ENCODE measurements around the gene ADAMTS14.

ADAMTS14 gene

GRCh38 chr10:70714245-70714644 is 41.9 kb downstream of the ADAMTS14 start:
- TF ChIP-seq, protein P1, sequence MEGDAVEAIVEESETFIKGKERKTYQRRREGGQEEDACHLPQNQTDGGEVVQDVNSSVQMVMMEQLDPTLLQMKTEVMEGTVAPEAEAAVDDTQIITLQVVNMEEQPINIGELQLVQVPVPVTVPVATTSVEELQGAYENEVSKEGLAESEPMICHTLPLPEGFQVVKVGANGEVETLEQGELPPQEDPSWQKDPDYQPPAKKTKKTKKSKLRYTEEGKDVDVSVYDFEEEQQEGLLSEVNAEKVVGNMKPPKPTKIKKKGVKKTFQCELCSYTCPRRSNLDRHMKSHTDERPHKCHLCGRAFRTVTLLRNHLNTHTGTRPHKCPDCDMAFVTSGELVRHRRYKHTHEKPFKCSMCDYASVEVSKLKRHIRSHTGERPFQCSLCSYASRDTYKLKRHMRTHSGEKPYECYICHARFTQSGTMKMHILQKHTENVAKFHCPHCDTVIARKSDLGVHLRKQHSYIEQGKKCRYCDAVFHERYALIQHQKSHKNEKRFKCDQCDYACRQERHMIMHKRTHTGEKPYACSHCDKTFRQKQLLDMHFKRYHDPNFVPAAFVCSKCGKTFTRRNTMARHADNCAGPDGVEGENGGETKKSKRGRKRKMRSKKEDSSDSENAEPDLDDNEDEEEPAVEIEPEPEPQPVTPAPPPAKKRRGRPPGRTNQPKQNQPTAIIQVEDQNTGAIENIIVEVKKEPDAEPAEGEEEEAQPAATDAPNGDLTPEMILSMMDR (IDR thresholded peaks at IDR 0.05; ENCODE audit: low read depth, low read length, missing control alignments), result no peak
- no peak overlapping the region for H3K4me3 ChIP-seq (ENCODE audit: low read depth, low read length)
- no peak for DNase-seq (ENCODE audit: low read depth)
- in situ Hi-C loops (cut with HindIII; ENCODE audit: low sequenced_read_pairs), result no loop called here

DNA sequence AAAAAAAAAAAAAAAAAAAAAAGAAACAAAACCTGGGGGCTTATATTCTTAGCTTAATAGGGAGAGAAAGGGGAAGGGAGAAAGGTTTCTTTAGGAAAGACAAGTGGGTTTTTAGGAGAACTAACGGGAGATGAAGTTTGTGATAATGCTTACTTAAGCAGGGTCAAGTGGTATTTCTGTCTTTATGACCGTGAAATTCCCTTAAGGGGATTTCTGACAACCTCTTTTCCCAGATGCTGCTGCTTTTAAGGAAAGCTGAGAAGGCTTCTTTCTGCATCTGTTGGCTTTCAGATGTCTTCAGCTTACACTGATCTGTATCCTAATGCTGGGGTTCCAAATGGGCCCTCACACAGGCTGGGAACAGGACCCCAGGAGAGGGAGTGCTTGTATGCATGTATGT is 42.6 kb downstream of the ADAMTS14 start:
- TF ChIP-seq, protein P1 (IDR thresholded peaks at IDR 0.05; ENCODE audit: low read depth, low read length, missing control alignments), result no peak
- H3K4me3 ChIP-seq (ENCODE audit: low read depth, low read length), result no peak overlapping the region
- in situ Hi-C loops (cut with HindIII; ENCODE audit: low sequenced_read_pairs), result no loop called here
- no peak for DNase-seq (ENCODE audit: low read depth)

DNA sequence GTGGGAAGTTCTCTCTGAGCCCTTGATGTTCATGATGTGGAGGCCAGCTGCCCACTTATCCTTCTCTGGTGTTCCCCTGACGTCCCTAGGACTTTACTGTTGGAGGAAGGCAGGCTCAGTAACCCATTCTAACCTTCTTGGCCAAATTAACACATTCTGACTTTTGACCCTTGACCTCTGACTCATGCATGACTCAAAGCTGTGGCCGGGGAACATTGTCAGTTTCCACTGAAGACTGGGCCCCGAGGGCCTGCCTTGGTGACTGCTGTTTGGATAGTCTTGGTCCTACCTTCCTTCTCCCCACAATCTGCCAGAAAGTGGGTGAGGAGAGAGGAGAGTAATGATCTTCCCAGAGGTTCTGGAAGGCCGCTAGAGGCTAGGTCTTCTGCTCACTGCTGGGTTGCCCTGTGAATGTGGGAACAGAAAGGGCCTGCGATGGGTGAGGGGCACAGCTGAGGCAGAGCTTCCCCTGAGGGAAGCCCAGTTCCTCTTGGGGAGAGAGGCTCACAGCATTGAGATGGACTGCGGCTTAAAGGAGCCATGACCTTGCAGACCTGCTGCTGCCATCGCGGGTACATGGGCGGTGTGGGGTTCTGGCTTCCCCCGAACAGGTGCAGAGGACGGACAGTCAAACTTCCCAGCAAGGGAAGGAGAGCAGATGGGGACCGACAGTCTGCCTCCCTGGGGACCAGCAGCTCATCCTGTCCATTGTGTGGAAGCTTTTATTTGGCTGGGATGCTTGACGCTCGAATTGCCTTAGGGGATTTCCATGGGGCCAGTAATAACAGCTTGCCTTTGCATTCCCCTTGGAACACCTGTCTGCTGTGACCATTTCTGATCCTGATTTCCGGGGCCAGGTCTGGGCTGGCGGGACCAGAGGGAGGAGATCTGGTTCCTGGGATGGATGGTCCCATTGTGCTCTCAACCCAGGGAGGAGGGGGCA is 43.8 kb downstream of the ADAMTS14 start:
- TF ChIP-seq, protein P1 (IDR thresholded peaks at IDR 0.05; ENCODE audit: low read depth, low read length, missing control alignments), result no peak
- no peak for DNase-seq (ENCODE audit: low read depth)
- in situ Hi-C loops (cut with HindIII; ENCODE audit: low sequenced_read_pairs), result no loop called here
- H3K4me3 ChIP-seq (ENCODE audit: low read depth, low read length), result no peak overlapping the region

DNA sequence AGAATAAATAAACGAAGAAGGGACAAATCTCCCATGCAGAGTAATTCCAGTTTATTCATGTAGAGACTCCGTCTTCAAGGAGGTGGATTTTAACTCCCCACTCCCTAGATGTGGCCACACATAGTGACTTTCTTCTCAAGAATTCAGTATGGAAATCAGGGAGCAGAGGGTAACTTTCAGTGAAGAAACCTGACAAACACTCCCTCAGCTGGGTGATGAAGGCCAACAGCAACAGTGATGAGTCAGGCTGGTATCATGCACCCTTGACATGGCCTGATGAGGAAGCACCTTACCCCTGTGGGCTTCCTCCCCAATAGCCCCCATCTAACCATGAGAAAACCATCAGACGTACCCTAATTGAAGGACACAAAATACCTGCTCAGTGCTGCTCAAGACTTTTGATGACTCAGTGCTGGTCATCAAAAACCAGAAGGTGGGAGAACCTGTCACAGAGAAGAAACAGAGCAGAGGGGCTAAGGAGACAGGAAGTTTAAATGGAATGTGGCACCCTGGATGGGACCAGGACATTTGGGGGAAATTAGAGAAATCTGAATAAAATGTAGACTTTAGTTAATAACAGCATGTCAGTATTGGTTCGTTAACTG is 50.6 kb downstream of the ADAMTS14 start:
- in situ Hi-C loops (cut with HindIII; ENCODE audit: low sequenced_read_pairs), result no loop called here
- H3K4me3 ChIP-seq (ENCODE audit: low read depth, low read length), result no peak overlapping the region
- TF ChIP-seq, protein P1 (IDR thresholded peaks at IDR 0.05; ENCODE audit: low read depth, low read length, missing control alignments), result no peak
- DNase-seq (ENCODE audit: low read depth), result peak; percentile 33

DNA sequence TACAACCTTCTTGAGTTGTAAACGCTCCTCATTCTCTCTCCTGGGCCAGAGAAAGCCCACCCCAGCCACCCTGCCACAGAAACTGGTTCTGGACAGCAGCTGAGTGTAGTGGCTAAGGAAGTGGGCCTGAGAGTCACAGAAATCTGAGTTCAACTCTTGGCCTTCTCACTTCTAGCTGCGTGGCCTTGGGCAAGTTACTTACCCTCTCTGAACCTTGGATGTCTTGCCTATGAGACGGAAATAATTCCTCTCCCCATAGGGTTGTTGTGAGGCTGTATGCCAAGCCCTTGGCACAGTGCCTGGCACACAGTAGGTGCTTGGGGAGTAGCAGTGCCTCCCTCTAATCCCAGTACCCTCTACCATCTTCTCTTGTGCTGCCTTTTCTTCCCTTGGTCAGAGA is 51.5 kb downstream of the ADAMTS14 start:
- TF ChIP-seq, protein P1 (IDR thresholded peaks at IDR 0.05; ENCODE audit: low read depth, low read length, missing control alignments), result no peak
- DNase-seq (ENCODE audit: low read depth), result no peak
- H3K4me3 ChIP-seq (ENCODE audit: low read depth, low read length), result no peak overlapping the region
- in situ Hi-C loops (cut with HindIII; ENCODE audit: low sequenced_read_pairs), result no loop called here

GRCh38 chr10:70726909-70727495 is 54.7 kb downstream of the ADAMTS14 start:
- DNase-seq (ENCODE audit: low read depth), result no peak
- no peak overlapping the region for H3K4me3 ChIP-seq (ENCODE audit: low read depth, low read length)
- TF ChIP-seq, protein P1 (IDR thresholded peaks at IDR 0.05; ENCODE audit: low read depth, low read length, missing control alignments), result no peak
- in situ Hi-C loops (cut with HindIII; ENCODE audit: low sequenced_read_pairs), result no loop called here
